ENCODE measurements around the gene BRIP1.

GRCh38 chr17:61642768-61643167 lies 220.6 kb downstream of the BRIP1 start:
- TF ChIP-seq EP300 (IDR thresholded peaks at IDR 0.05), result no peak
- TF ChIP-seq REST (IDR thresholded peaks at IDR 0.05), result no peak
- TF ChIP-seq HOXB13 (CRISPR knock-in tag; IDR thresholded peaks at IDR 0.05; ENCODE audit: low read depth), result no peak
- no peak for TF ChIP-seq CTCF (IDR thresholded peaks at IDR 0.05)
- no peak for TF ChIP-seq HOXB5 (CRISPR knock-in tag; IDR thresholded peaks at IDR 0.05)
- TF ChIP-seq CHD2 (IDR thresholded peaks at IDR 0.05; ENCODE audit: low read length, partially characterized antibody), result no peak
- TF ChIP-seq JUN (IDR thresholded peaks at IDR 0.05), result no peak
- TF ChIP-seq POLR2A (IDR thresholded peaks at IDR 0.05; ENCODE audit: low read length), result no peak
- TF ChIP-seq MYC (IDR thresholded peaks at IDR 0.05; ENCODE audit: borderline replicate concordance, low read length), result no peak
- no peak for TF ChIP-seq JUNB (IDR thresholded peaks at IDR 0.05)
- no peak for TF ChIP-seq NPAS2 (CRISPR knock-in tag; IDR thresholded peaks at IDR 0.05; ENCODE audit: borderline replicate concordance)
